Measurements from ENCODE around the gene LRBA. TPM values are rescaled to one million over a fixed set of nuclear protein-coding genes. Genes with fewer than 3 reads are reported as not detected.

Gene LRBA
- total and polyA plus RNA-seq, 2 of the 4 experiments (the other 2 are of a cell fraction) = 10.2 to 51.6 TPM

GRCh38 chr4:150354214-150354796 is 660.8 kb downstream of the LRBA start:
- Histone ChIP-seq H3K23ac (ENCODE audit: low read depth, low read length) (no peak overlapping the region), H3K4ac (ENCODE audit: low read depth, low read length) (no peak overlapping the region), H2BK15ac (ENCODE audit: low read depth, low read length) (no peak overlapping the region), H2BK20ac (ENCODE audit: low read depth, low read length) (no peak overlapping the region), H4K91ac (ENCODE audit: insufficient read depth, low read depth, low read length) (no peak overlapping the region), H4K5ac (ENCODE audit: low read depth, low read length) (no peak overlapping the region), H3K27me3 (ENCODE audit: control insufficient read depth, insufficient read depth, low read length) (no peaks in the 10 kb centered on the region), H2AK9ac (replicated peaks; ENCODE audit: low read depth, low read length, poor library complexity) (no peak overlapping the region), H2BK120ac (ENCODE audit: low read depth, low read length) (no peak overlapping the region), H3K9me1 (ENCODE audit: insufficient read depth, low read length) (no peaks in the 10 kb centered on the region), H3K56ac (ENCODE audit: extremely low read depth, insufficient read depth, low read length) (no peak overlapping the region), H3K4me1 (ENCODE audit: control insufficient read depth, insufficient read depth, low read length) (peaks cover 2% of the 10 kb centered on the region; the same call in 1 of the 2 replicates), H3K36me3 (ENCODE audit: control insufficient read depth, insufficient read depth, low read length) (no peaks in the 10 kb centered on the region), H3K18ac (ENCODE audit: low read depth, low read length) (no peak overlapping the region), H3K4me3 (ENCODE audit: insufficient read depth, low read depth, low read length) (no peak overlapping the region), H3K79me1 (ENCODE audit: low read depth in 1 of 2, low read length in 2 of 2) (no peaks in the 10 kb centered on the region), H3K9me3 (ENCODE audit: control insufficient read depth, insufficient read depth, low read length) (no peaks in the 10 kb centered on the region), H2BK5ac (ENCODE audit: low read depth, low read length, poor library complexity, severe bottlenecking) (no peak overlapping the region), H3K4me2 (ENCODE audit: low read depth, low read length) (no peak overlapping the region), H4K8ac (ENCODE audit: low read depth in 2 of 2, low read length in 2 of 2) (no peak overlapping the region), H4K20me1 (ENCODE audit: insufficient read depth, low read length) (no peaks in the 10 kb centered on the region), H2AFZ (replicated peaks; ENCODE audit: low read length, poor library complexity) (no peak overlapping the region), H2AK5ac (ENCODE audit: low read depth, low read length) (no peak overlapping the region), H3K14ac (replicated peaks; ENCODE audit: low read depth, low read length) (no peak overlapping the region), H3K9ac (ENCODE audit: low read depth, low read length) (no peak overlapping the region), H3K27ac (ENCODE audit: insufficient read depth, low read length) (no peak overlapping the region)
- no peak for ATAC-seq (ENCODE audit: low read depth)
- whole genome bisulfite sequencing, 2 experiments (ENCODE audit: extremely low coverage in 2 of 2, insufficient read length in 1 of 2) = no CpG with 5 or more reads among the region's 4 CpGs
- POLR2A ChIA-PET (ENCODE audit: unreplicated experiment) = no interaction called here
- CTCF ChIA-PET = no interaction called here
- in situ Hi-C loops (cut with MboI; ENCODE audit: low sequenced_read_pairs) = no loop called here
- dilution Hi-C loops (cut with HindIII; ENCODE audit: low sequenced_read_pairs, unreplicated experiment) = no loop called here
- DNase-seq = no peak
- TF ChIP-seq CTCF (conservative IDR thresholded peaks at IDR 0.05; ENCODE audit: low read depth, low read length) = no peak
- TF ChIP-seq CHD1 (IDR thresholded peaks at IDR 0.05; ENCODE audit: low read depth, low read length) = no peak
- TF ChIP-seq RCOR1 (IDR thresholded peaks at IDR 0.05; ENCODE audit: insufficient replicate concordance, low read length) = no peak
- no peak for TF ChIP-seq NFE2L2 (IDR thresholded peaks at IDR 0.05; ENCODE audit: low read depth, low read length)
- TF ChIP-seq MAZ (IDR thresholded peaks at IDR 0.05; ENCODE audit: borderline replicate concordance, low read depth, low read length) = no peak
- TF ChIP-seq BHLHE40 (IDR thresholded peaks at IDR 0.05; ENCODE audit: low read depth, low read length) = no peak
- no peak for TF ChIP-seq RFX5 (IDR thresholded peaks at IDR 0.05; ENCODE audit: low read depth, low read length)
- no peak for TF ChIP-seq CEBPB (IDR thresholded peaks at IDR 0.05; ENCODE audit: low read depth, low read length)
- TF ChIP-seq, protein P1, sequence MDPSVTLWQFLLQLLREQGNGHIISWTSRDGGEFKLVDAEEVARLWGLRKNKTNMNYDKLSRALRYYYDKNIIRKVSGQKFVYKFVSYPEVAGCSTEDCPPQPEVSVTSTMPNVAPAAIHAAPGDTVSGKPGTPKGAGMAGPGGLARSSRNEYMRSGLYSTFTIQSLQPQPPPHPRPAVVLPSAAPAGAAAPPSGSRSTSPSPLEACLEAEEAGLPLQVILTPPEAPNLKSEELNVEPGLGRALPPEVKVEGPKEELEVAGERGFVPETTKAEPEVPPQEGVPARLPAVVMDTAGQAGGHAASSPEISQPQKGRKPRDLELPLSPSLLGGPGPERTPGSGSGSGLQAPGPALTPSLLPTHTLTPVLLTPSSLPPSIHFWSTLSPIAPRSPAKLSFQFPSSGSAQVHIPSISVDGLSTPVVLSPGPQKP (IDR thresholded peaks at IDR 0.05; ENCODE audit: borderline replicate concordance, low read depth, low read length) = no peak
- TF ChIP-seq SMC3 (IDR thresholded peaks at IDR 0.05; ENCODE audit: low read depth, low read length) = no peak
- no TSS peak for BruUV-seq (replicated peaks)
- intact Hi-C loops (cut with micrococcal nuclease) = no loop called here
